Osteocyte (in vitro differentiated cells): ENCODE data around the gene BEST1. TPM values are rescaled to one million over a fixed set of nuclear protein-coding genes. Genes with fewer than 3 reads are reported as not detected.

Source experiments
- DNase-seq: peaks from one replicate; pipeline ENCODE4 v3.0.0; 2021; ENCODE audit warnings: mixed read lengths; ENCODE audit not compliant: unreplicated experiment; ENCODE audit errors: extremely low spot score
- H3K27ac Mint-ChIP-seq: one replicate; pipeline ENCODE4 v1.8.0; 2021; ENCODE audit warnings: mild to moderate bottlenecking, mixed read lengths; ENCODE audit not compliant: unreplicated experiment
- H3K27me3 Mint-ChIP-seq: one replicate; pipeline ENCODE4 v1.8.0; 2021; ENCODE audit warnings: mixed read lengths; ENCODE audit not compliant: unreplicated experiment
- H3K36me3 Mint-ChIP-seq: one replicate; pipeline ENCODE4 v1.8.0; 2021; ENCODE audit warnings: mixed read lengths; ENCODE audit not compliant: unreplicated experiment
- H3K4me1 Mint-ChIP-seq: one replicate; pipeline ENCODE4 v1.8.0; 2021; ENCODE audit warnings: mixed read lengths; ENCODE audit not compliant: unreplicated experiment
- H3K4me3 Mint-ChIP-seq: one replicate; pipeline ENCODE4 v1.8.0; 2021; ENCODE audit warnings: mild to moderate bottlenecking, moderate library complexity, mixed read lengths; ENCODE audit not compliant: unreplicated experiment
- H3K9me3 Mint-ChIP-seq: one replicate; pipeline ENCODE4 v1.8.0; 2021; ENCODE audit warnings: mixed read lengths; ENCODE audit not compliant: unreplicated experiment
- CTCF ChIP-seq: fragments of 200-600 bp; sonication (generic); IDR thresholded peaks from 2 replicates; pipeline ENCODE4 v1.5.0; 2021; ENCODE audit warnings: antibody characterized with exemption, mild to moderate bottlenecking, moderate library complexity
- total RNA-seq: library from RNA; stranded (reverse); gene quantifications from 2 replicates; pipeline ENCODE4 v1.2.1, GENCODE V29; 2021

BEST1 gene
- total RNA-seq, 1 donor from 2014 or later: 0.81 TPM

- Mint-ChIP-seq H3K4me3 (no peak overlapping the region), H3K27me3 (no peaks in the 10 kb centered on the region), H3K9me3 (no peaks in the 10 kb centered on the region), H3K27ac (no peak overlapping the region), H3K36me3 (no peaks in the 10 kb centered on the region), H3K4me1 (peaks cover 18% of the 10 kb centered on the region)
- no peak for DNase-seq
- TF ChIP-seq CTCF: no peak
These were observed 60.9 kb downstream of the BEST1 start for GRCh38 chr11:62010935-62011528.

GRCh38 chr11:62011881-62012280 lies 61.7 kb downstream of the BEST1 start:
- no peak overlapping the region for H3K27ac Mint-ChIP-seq

GRCh38 chr11:62012451-62012831 lies 62.3 kb downstream of the BEST1 start:
- no peaks in the 10 kb centered on the region for H3K36me3 Mint-ChIP-seq
- H3K4me3 Mint-ChIP-seq: no peak overlapping the region
- H3K27ac Mint-ChIP-seq: no peak overlapping the region
- DNase-seq: no peak
- TF ChIP-seq CTCF: no peak
- H3K9me3 Mint-ChIP-seq: no peaks in the 10 kb centered on the region
- H3K4me1 Mint-ChIP-seq: peaks cover 24% of the 10 kb centered on the region
- H3K27me3 Mint-ChIP-seq: no peaks in the 10 kb centered on the region

More at GRCh38 chr11:62011881-62012280, 61.7 kb downstream of the BEST1 start:
- Mint-ChIP-seq H3K4me3 (no peak overlapping the region), H3K27me3 (no peaks in the 10 kb centered on the region), H3K9me3 (no peaks in the 10 kb centered on the region), H3K4me1 (peaks cover 21% of the 10 kb centered on the region), H3K36me3 (no peaks in the 10 kb centered on the region)
- DNase-seq: no peak
- TF ChIP-seq CTCF: no peak

- H3K27ac Mint-ChIP-seq: no peak overlapping the region
- no peak for TF ChIP-seq CTCF
These were observed 62.8 kb downstream of the BEST1 start for GRCh38 chr11:62012832-62013461.

More at GRCh38 chr11:62012832-62013461, 62.8 kb downstream of the BEST1 start:
- no peak for DNase-seq
- Mint-ChIP-seq H3K4me1 (peaks cover 24% of the 10 kb centered on the region), H3K27me3 (no peaks in the 10 kb centered on the region), H3K9me3 (no peaks in the 10 kb centered on the region), H3K36me3 (no peaks in the 10 kb centered on the region), H3K4me3 (no peak overlapping the region)

Other genes starting within 250 kb of the BEST1 start
- 0.43 and 0.47 TPM in 2 replicates for gene MYRF, start 197.7 kb upstream of the BEST1 start, total RNA-seq
- 137 and 149 TPM in 2 replicates for gene TMEM258, start 157.8 kb upstream of the BEST1 start, total RNA-seq
- 19.5 and 19.8 TPM in 2 replicates for gene FEN1, start 157.4 kb upstream of the BEST1 start, total RNA-seq
- gene FADS1, start 133.3 kb upstream of the BEST1 start, total RNA-seq: 73.1 and 76.0 TPM in 2 replicates
- 193 and 207 TPM in 2 replicates for gene FADS2, start 122.1 kb upstream of the BEST1 start, total RNA-seq
- 117 and 118 TPM in 2 replicates for gene FADS3, start 58.8 kb upstream of the BEST1 start, total RNA-seq
- 44.2 and 49.2 TPM in 2 replicates for gene RAB3IL1, start 32.8 kb upstream of the BEST1 start, total RNA-seq
- gene FTH1, start 17.3 kb downstream of the BEST1 start, total RNA-seq: 2,993 and 3,020 TPM in 2 replicates
- 26.2 and 27.7 TPM in 2 replicates for gene INCENP, start 173.7 kb downstream of the BEST1 start, total RNA-seq
- not detected in 2 replicates for gene SCGB1D1, start 239.9 kb downstream of the BEST1 start, total RNA-seq